Bronchial smooth muscle cell (primary cell): ENCODE results near the gene LNPEP. TPM values are rescaled to one million over a fixed set of nuclear protein-coding genes. Genes with fewer than 3 reads are reported as not detected.

Experiments
- total RNA-seq: library from RNA; depleted of rRNA; stranded (reverse); fragments of >200 nt; gene quantifications from 2 replicates; pipeline ENCODE4 v1.2.1, GENCODE V29; 2014

LNPEP gene
- 12.7 and 18.1 TPM in 2 replicates for total RNA-seq

DNA sequence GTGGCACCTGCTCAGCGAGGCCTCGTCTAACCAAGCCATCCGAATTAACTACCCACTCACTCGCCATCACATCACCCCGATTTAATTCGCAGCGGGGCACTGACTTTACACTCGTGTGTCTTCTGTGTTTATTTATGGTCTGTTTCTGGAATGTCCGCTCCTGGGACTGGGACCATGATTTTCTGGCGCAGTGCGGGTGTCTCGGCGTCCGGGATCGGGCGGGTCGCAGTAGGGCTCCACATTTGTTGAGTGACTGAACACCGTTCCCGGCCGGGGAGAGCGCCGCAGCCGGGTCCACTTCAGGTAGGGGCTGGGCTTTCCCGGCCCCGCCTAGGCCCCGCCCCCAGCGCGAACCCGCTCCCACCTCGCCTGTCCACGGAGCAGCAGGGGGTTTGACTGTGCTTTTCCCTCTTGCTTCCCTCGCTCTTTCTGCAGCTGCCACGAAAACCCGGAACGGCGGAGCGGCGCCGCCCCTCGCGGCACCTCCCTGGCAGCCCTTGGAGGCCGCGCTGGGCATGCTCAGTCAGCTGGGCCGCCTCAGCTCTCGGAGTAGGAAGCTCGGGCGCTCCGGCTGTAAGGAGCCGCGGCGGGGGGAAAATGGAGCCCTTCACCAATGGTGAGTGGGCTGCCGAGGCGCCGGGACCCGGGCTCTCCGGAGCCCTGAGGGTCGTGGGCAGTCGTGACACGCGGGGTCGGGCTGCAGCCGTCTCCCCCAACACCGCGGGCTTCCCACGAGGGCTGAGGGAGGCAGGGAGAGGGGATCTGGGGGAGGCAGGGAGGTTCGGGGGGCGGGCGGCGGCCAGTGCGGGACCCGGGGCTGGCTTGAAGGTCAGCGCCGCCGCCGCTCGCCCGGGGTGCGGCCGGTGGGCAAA is at the start of gene LNPEP:
TSS of gene LNPEP (plus strand) at position 522 of the 872 bp plus-strand sequence. CDS start at position 598, 76 bp downstream.

Other genes starting within 250 kb of the LNPEP start
- 26.5 and 37.7 TPM in 2 replicates for gene ERAP1, start 128.1 kb upstream of the LNPEP start, total RNA-seq
- gene ERAP2, start 59.6 kb upstream of the LNPEP start, total RNA-seq = 4.4 and 4.8 TPM in 2 replicates
- not detected in 2 replicates for gene LIX1, start 206.5 kb downstream of the LNPEP start, total RNA-seq
- 12.8 and 29.5 TPM in 2 replicates for gene RIOK2, start 247.2 kb downstream of the LNPEP start, total RNA-seq